Measurements from ENCODE around the gene PGAP6.

PGAP6 gene

GRCh38 chr16:410516-411178 lies 28.9 kb upstream of the PGAP6 start:
- Histone ChIP-seq H3K4me3 (ENCODE audit: insufficient read length, low read depth) (no peak overlapping the region), H3K27me3 (ENCODE audit: insufficient read depth, insufficient read length) (no peaks in the 10 kb centered on the region), H3K36me3 (ENCODE audit: insufficient read depth, insufficient read length, low read length) (peaks cover 40% of the 10 kb centered on the region), H3K9ac (ENCODE audit: insufficient read length, low read depth) (no peak overlapping the region), H3K9me3 (ENCODE audit: insufficient read depth, low read length) (no peaks in the 10 kb centered on the region), H3K4me1 (ENCODE audit: insufficient read depth, insufficient read length) (peaks cover 14% of the 10 kb centered on the region)
- no peak for DNase-seq (ENCODE audit: low read depth, low spot score)
- no peak for TF ChIP-seq ZNF274 (IDR thresholded peaks at IDR 0.05; ENCODE audit: low read depth, low read length)
- no peak for TF ChIP-seq YY1 (IDR thresholded peaks at IDR 0.05; ENCODE audit: insufficient read depth, insufficient read length)
- TF ChIP-seq SUZ12 (IDR thresholded peaks at IDR 0.05; ENCODE audit: extremely low read depth, insufficient read depth, insufficient read length), result no peak

- no peak overlapping the region for H3K4me3 ChIP-seq (ENCODE audit: insufficient read length, low read depth)
- TF ChIP-seq SUZ12 (IDR thresholded peaks at IDR 0.05; ENCODE audit: extremely low read depth, insufficient read depth, insufficient read length), result no peak
- no peak for TF ChIP-seq ZNF274 (IDR thresholded peaks at IDR 0.05; ENCODE audit: low read depth, low read length)
- TF ChIP-seq YY1 (IDR thresholded peaks at IDR 0.05; ENCODE audit: insufficient read depth, insufficient read length), result no peak
- H3K9ac ChIP-seq (ENCODE audit: insufficient read length, low read depth), result no peak overlapping the region
- H3K36me3 ChIP-seq (ENCODE audit: insufficient read depth, insufficient read length, low read length), result peaks cover 46% of the 10 kb centered on the region
- H3K27me3 ChIP-seq (ENCODE audit: insufficient read depth, insufficient read length), result no peaks in the 10 kb centered on the region
- no peak for DNase-seq (ENCODE audit: low read depth, low spot score)
- H3K9me3 ChIP-seq (ENCODE audit: insufficient read depth, low read length), result no peaks in the 10 kb centered on the region
- peaks cover 10% of the 10 kb centered on the region for H3K4me1 ChIP-seq (ENCODE audit: insufficient read depth, insufficient read length)
Observed at GRCh38 chr16:407253-407652, 25.5 kb upstream of the PGAP6 start.

GRCh38 chr16:405548-406506 lies 24.0 kb upstream of the PGAP6 start:
- Histone ChIP-seq H3K4me3 (ENCODE audit: insufficient read length, low read depth) (no peak overlapping the region), H3K9ac (ENCODE audit: insufficient read length, low read depth) (peak overlapping the region; percentile 9), H3K9me3 (ENCODE audit: insufficient read depth, low read length) (no peaks in the 10 kb centered on the region), H3K36me3 (ENCODE audit: insufficient read depth, insufficient read length, low read length) (peaks cover 32% of the 10 kb centered on the region), H3K27me3 (ENCODE audit: insufficient read depth, insufficient read length) (no peaks in the 10 kb centered on the region), H3K4me1 (ENCODE audit: insufficient read depth, insufficient read length) (peaks cover 10% of the 10 kb centered on the region)
- TF ChIP-seq YY1 (IDR thresholded peaks at IDR 0.05; ENCODE audit: insufficient read depth, insufficient read length), result no peak
- TF ChIP-seq ZNF274 (IDR thresholded peaks at IDR 0.05; ENCODE audit: low read depth, low read length), result no peak
- no peak for TF ChIP-seq SUZ12 (IDR thresholded peaks at IDR 0.05; ENCODE audit: extremely low read depth, insufficient read depth, insufficient read length)
- DNase-seq (ENCODE audit: low read depth, low spot score), result no peak

GRCh38 chr16:404971-405486 lies 23.3 kb upstream of the PGAP6 start:
- Histone ChIP-seq H3K9me3 (ENCODE audit: insufficient read depth, low read length) (no peaks in the 10 kb centered on the region), H3K9ac (ENCODE audit: insufficient read length, low read depth) (peak overlapping the region; percentile 9), H3K36me3 (ENCODE audit: insufficient read depth, insufficient read length, low read length) (peaks cover 33% of the 10 kb centered on the region), H3K4me3 (ENCODE audit: insufficient read length, low read depth) (no peak overlapping the region), H3K27me3 (ENCODE audit: insufficient read depth, insufficient read length) (no peaks in the 10 kb centered on the region), H3K4me1 (ENCODE audit: insufficient read depth, insufficient read length) (peaks cover 10% of the 10 kb centered on the region)
- TF ChIP-seq ZNF274 (IDR thresholded peaks at IDR 0.05; ENCODE audit: low read depth, low read length) (no peak), YY1 (IDR thresholded peaks at IDR 0.05; ENCODE audit: insufficient read depth, insufficient read length) (no peak), SUZ12 (IDR thresholded peaks at IDR 0.05; ENCODE audit: extremely low read depth, insufficient read depth, insufficient read length) (no peak)
- DNase-seq (ENCODE audit: low read depth, low spot score), result no peak

GRCh38 chr16:401468-402348 lies 19.9 kb upstream of the PGAP6 start, which contains the start of gene DECR2:
TSS of gene DECR2 (plus strand) at chr16:401885. CDS start at chr16:401964, 79 bp downstream.
- peaks cover 27% of the 10 kb centered on the region for H3K4me1 ChIP-seq (ENCODE audit: insufficient read depth, insufficient read length)
- no peak for TF ChIP-seq YY1 (IDR thresholded peaks at IDR 0.05; ENCODE audit: insufficient read depth, insufficient read length)
- no peak for TF ChIP-seq SUZ12 (IDR thresholded peaks at IDR 0.05; ENCODE audit: extremely low read depth, insufficient read depth, insufficient read length)
- no peak for TF ChIP-seq ZNF274 (IDR thresholded peaks at IDR 0.05; ENCODE audit: low read depth, low read length)
- no peaks in the 10 kb centered on the region for H3K27me3 ChIP-seq (ENCODE audit: insufficient read depth, insufficient read length)
- peak within 1 kb of the TSS; percentile 93 for H3K9ac ChIP-seq (ENCODE audit: insufficient read length, low read depth)
- H3K4me3 ChIP-seq (ENCODE audit: insufficient read length, low read depth), result peak within 1 kb of the TSS; percentile 80
- H3K36me3 ChIP-seq (ENCODE audit: insufficient read depth, insufficient read length, low read length), result peaks cover 41% of the 10 kb centered on the region
- no peaks in the 10 kb centered on the region for H3K9me3 ChIP-seq (ENCODE audit: insufficient read depth, low read length)
- DNase-seq (ENCODE audit: low read depth, low spot score), result peak; percentile 85

GRCh38 chr16:400061-400591 lies 18.3 kb upstream of the PGAP6 start:
- Histone ChIP-seq H3K4me3 (ENCODE audit: insufficient read length, low read depth) (peak overlapping the region; percentile 80), H3K36me3 (ENCODE audit: insufficient read depth, insufficient read length, low read length) (peaks cover 33% of the 10 kb centered on the region), H3K9ac (ENCODE audit: insufficient read length, low read depth) (peak overlapping the region; percentile 93), H3K27me3 (ENCODE audit: insufficient read depth, insufficient read length) (no peaks in the 10 kb centered on the region), H3K9me3 (ENCODE audit: insufficient read depth, low read length) (no peaks in the 10 kb centered on the region), H3K4me1 (ENCODE audit: insufficient read depth, insufficient read length) (peaks cover 24% of the 10 kb centered on the region)
- DNase-seq (ENCODE audit: low read depth, low spot score), result no peak
- no peak for TF ChIP-seq YY1 (IDR thresholded peaks at IDR 0.05; ENCODE audit: insufficient read depth, insufficient read length)
